Stimulated activated CD4-positive, alpha-beta T cell treated with anti-CD3 and anti-CD28 coated beads, TNF-alpha, amount 100 ng/mL, for 48 hours (primary cell): ENCODE measurements around the gene TUBGCP2.
"Not testable (repeated sequence)": the region's sequence is repeated elsewhere in the genome, so short reads cannot be mapped to it uniquely, and the experiment has no call there.

Source experiments
- DNase-seq, 3 donors: peaks; one replicate each; pipeline ENCODE4 v3.0.0-alpha.2; 2020; ENCODE audit warnings: low read depth in 3 of 3

The TUBGCP2 gene

DNA sequence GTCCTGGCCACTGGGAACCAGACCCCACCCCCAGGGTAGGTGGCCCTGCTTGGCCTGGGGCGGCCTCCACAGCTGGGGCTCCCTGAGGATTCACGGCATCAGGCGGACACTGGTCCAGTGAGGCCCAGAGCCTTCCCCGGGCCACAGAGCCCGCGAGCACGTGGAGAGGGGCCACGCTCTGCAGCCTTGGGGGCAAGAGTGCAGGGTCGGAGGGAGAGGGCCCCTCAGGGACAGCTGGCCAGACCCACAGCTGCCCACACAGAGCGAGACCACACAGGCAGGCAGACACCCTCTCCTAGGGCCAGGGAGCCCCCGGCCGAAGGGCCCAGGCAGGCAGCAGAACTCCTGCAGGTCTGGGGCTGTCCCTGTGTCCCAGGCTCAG lies 60.3 kb downstream of the TUBGCP2 start:
- no peak for DNase-seq

DNA sequence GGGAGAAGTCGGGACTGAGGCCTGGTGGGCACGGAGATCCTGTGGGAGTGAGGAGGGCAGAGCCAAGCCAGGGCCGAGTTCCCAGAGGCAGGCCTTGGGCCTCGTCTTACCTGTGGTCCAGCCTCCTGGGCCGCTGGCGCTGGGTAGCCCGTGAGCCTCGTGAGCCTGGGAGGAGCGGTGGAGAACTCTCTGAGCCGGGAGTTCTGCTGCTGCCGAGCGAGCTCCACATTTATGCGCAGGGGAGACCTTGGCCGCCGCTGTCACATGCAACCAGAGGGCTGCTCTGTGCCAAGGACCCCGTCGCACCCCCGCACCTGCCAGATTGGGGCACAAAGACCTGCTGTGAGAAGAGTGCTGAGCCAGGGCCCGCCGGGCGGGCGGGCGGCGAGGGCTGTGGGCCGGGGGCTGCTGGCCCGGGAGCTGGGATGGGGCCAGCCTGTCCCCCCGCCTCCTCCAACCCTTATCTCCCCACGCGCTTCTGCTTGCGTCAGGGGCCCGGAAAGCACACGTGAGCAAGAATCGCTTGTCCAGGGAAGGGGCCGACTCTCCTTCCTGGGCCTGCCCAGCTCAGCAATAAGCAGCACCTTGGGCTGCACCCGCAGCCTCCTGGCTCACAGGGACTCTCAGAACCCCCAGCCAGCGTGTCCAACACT lies 60.9 kb downstream of the TUBGCP2 start:
- no peak for DNase-seq

DNA sequence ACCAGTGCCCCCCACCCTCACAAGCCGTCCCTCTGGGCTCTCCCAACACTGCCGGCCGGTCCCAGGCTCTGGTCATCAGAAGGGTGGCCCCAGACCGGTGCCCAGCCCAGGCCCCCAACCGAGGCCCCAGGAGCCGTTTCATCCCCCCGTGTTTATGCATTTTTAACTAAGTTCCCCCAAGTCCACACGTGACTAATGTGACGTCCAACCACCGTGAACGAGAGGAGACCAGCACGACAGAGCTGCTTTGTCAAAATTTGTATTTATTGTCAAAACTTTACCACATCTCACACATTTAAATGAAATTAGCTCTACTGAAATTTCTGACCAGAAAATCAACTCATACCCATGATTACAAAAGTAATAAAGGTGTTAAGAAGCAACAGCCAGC lies 62.4 kb downstream of the TUBGCP2 start:
- DNase-seq = no peak

DNA sequence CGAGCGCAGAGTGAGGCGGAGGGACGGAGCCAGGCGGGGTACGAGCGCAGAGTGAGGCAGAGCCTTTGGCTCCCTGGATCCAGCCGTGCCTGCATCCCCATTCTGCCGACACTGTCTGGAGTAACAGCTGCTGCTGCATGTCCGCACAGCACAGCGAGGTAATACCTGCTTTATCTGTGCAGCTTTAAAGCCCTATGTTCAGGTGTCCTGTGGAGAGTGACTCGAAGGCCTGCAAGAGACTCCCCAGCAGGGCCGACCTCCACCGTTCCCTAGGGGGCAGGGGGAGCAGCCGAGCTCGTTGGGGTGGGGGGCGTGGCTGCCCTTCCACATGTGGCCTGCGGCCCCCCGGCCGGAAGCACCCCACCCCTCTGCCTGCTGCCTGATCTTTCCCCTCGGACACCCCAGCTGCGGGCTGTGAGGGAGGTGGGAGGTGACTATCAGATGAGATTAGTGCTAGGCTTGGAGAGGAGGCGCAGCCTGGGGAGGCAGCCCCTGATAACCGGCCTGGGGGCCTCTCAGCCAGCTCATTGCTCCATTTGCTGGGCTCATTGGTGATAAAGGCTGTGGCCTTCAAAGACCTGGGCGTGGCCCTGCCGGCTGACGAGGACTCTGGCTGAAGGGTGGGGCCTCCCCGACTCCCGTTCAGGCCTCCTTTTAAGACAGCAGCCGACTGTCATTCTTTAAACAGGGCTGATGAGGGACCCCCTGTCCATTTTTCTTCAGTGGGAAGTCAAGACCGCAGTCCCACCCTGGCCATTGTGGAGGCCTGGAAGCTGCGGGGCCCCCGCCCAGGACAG lies 63.0 kb downstream of the TUBGCP2 start:
- DNase-seq = no peak

DNA sequence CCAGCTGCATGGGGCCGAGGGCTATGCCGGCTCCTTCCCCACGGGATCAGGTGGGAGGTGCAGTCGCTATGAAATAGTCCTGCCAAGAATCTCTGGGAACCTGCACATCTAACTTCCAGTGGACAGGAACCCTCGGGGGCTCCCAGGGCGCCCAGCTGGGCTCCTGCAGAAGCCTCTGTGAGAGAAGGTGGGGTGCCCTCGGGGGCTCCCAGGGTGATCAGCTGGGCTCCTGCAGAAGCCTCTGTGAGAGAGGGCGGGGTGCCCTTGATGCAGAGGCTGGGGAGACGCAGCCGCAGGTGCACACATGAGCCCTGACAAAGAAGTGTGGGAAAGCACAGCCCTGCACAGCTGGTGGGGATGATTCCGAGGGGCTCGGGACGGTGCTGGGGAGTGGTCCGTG lies 65.1 kb downstream of the TUBGCP2 start:
- DNase-seq = no peak

DNA sequence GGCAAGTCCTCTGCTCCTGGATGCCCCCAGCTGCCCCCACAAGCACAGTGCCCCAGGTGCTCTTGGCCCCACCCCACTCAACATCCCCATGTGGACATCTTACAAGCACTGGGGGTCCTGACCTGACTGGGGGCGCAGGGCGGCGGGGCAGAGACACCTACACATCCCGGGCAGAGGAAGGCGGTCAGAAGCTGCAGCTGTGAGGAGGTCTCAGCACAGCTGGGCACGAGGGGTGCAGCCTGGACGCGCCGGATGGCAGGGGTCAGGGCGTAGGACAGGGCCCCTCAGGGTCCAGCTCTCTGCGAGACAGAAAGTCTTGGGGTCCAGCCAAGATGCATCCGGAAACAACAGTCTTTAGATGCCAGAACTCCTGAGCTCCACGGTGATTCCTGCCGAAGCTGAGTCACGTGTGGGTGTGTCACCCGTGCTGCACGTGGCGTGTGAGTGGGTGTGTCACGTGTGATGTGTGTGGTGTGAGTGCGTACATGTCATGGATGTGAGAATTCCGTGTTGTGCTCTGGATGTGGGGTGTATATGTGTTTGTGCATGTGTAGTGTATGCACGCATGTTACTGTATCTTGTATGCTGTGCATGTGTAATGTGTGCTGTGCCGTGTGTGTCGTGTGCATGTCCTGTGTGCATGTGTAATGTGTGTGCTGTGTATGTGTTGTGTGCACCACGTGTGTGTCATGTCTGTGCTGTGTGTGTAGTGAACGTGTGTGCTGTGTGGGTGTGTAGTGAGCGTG lies 65.9 kb downstream of the TUBGCP2 start:
- DNase-seq = no peak

DNA sequence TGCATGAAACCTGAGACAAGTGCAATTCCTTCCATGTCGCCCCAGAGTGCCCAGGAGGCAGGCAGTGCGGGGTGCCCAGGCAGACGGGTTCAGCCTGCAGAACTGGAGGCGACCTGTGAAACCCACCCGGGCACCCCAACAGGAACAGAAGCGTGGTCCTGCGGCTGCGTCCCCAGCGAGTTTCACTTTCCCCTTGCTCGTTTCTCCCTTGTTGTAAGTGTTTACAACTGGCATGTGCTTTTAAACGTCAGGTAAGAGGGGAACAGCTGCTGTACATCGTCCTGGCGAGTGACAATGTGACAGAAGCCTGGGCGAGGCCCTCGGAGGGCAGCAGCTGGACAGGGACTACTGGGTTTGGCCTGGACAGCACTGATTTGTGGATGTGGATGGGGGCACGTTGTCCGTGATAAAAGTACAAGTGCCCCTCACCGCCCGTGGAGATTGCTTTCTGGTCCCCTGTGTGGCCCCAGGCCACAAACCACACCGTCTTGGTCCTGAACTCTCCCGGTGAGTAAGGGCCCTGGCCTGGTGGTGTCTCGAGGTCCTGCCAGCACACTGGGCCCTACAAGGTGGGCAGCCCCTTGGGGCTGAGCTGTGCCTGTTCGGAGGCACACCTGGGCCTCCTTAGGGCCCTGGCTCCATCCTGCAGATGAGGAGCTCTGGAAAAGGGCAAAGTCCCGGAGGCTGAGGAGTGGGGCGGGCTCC lies 67.0 kb downstream of the TUBGCP2 start:
- no peak for DNase-seq

DNA sequence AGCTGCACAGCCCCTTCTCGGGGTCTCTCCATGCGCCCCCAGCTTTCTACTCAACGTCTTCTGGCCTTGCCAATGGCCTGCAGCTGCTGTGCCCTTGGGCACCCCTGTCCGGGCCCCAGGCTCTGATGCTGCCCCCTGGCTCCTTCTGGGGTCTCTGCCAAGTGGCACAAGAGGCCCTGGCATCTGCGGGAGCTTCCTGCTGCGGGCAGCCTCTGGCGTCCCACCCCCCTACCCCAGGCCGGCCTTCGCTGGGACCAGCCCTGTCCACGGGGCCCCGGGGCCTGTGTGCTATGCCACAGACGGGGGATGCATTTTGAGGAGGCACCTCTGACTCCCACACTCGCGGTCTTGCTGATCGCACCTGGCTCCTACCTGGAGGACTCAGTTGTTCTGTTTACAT lies 68.7 kb downstream of the TUBGCP2 start:
- DNase-seq = no peak

DNA sequence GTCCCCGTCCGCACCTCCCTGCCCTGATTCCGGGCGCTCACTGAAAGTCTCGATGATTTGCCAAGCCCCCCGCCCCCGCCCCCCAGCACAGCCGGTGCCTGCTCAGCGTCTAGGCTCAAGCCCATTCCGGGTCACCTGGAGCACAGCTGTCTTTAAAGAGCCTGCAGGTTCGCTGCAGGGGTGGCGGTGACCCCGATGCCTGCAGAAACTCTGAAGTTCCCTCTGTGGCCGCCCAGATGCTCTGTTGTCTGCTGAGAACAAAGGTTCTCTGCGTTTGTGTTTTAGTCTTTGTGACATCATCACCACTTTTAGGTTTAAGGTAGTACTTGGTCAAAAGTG lies 70.2 kb downstream of the TUBGCP2 start:
- DNase-seq = no peak

DNA sequence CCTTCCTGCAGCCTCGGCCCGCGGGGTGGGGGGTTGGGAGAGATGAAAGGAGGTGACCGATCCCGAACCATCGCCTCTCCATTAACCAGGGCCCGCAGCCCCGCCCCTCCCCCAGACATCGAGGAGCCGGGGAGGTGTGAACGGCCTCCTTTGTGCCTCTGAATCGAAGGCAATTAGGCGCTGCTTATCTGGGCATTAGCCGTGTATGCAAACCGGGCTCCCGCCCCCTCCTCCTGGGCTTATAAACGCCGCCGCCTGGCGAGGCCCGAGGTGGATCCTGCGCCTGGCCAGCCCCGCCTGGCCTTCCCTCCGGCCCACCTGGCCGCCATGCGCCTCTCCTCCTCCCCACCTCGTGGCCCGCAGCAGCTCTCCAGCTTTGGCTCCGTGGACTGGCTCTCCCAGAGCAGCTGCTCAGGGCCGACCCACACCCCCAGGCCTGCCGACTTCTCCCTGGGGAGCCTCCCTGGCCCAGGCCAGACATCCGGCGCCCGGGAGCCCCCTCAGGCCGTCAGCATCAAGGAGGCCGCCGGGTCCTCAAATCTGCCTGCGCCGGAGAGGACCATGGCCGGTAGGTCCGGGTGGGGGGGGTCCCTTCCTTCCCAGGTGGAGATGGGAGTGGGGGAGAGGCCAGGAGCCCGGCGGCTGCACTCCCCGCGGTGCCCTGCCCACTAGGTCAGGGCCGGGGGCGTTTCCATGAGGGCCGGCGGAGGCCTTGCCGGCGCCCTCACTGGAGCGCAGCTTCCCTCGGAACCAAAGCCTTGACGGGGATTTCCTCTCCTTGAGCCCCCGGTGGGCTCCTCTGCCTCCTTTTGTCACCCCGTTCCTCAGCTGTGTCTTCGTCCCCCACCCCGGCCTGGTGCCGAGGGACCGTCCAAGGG lies 70.8 kb downstream of the TUBGCP2 start, which contains the start of gene VENTX:
TSS of gene VENTX (plus strand) at position 268 of the 878 bp plus-strand sequence. CDS start at position 328, 60 bp downstream.
- no peak for DNase-seq

DNA sequence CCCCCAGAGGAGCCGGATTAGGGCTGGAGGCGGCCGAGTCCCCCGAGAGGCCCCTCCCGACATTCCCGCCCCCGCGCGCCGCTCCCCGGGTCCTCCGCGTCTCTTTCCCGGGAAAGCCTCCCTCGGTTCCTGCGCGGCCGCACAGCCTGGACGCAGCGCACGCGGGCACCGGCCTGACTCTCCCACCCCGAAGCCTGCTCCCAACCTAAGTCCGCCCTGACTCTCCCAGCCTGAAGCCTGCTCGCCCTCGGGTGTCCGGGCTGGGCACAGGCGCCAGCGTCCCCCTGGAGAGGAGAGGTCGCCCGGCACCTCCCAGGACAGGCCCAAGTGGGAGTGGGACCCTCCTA lies 71.5 kb downstream of the TUBGCP2 start:
- no peak for DNase-seq

DNA sequence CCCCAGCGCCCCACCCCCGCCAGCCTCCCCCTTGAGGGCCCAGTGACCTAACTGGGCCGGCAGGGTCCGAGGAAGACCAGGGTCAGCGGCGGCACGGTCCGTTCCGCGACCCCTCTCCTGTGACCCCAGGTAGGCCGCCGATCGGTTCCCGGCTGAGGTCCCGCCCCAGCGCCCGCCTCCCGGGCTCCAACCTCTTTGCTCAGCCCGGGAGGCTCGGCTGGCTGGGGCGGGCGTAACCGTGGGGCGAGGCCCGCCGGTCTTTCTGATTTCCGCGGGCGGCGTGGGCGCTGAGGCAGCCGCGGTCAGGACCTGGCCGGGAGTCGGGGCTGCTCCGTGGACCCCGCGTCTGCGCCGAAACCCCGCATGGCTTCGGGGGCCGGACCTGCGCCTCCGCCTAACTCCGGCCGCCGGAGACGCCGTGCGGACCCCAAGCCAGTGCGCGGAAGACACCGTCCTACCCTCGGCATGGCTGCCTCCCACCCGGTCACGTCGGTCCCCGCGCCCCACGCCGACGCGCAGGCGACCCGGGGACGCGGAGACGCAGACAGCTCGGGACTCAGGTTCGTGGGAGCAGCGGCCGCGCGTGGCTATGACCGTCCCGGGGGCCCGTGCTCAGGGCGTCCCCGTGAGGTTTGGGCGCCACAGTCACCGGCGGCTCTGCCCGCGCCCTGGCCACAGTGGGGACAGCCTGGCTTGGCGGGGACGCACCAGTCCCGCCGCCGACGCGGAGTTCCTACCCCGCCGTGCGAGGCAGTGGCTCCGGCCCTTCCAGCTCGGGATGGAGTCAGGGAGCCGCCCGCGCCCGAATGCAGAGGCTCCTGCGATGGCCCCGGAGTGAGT lies 72.1 kb downstream of the TUBGCP2 start:
- no peak for DNase-seq

DNA sequence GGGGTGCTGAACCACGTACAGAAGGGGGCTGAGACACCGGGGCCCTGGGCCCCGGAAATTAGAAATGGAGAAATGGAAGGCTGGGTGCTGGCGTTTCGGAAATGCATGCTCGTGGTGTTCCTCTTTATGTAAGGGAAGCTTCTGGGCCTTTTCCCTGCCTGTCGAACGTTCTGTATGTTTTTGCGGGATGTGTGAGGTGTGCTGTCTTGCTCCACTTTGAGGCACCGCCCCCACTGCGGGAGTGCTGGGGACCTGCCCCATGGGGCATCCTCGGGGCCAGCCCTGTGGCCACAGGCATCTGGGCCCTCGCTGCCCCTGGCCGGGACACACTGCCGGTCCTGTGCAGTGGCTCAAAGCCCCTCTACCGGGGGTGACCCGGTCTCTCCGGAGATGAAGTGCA lies 72.7 kb downstream of the TUBGCP2 start:
- DNase-seq = no peak

DNA sequence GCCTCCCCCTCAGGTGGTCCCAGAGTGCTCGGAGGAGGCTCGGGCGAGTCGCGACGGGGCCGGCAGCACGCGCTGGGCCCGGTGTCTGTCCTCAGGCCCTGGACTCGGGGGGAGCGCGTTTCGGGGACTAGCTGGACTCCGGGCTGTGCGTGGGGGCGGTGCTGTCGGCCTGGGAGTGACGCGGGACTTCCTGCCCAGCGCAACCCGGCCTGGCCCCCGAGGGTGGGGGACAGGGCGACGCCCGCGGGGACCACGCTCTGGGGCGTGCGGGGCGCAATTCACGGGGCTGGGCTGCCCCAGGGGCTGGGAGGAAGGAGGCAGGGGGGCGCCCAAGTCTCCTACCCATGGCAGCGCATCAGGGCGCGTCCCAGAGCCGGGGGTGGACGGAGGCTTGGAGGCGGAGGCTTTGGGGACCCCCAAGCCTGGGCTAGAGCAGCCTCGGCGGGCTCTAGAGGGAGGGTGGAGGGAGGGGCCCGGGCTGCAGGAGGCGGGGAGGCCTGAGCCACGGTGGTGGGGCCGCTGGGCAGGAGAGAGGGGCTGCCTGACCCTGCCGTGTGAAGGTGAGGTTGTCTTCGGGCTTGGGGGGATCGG lies 73.3 kb downstream of the TUBGCP2 start:
- DNase-seq = no peak

DNA sequence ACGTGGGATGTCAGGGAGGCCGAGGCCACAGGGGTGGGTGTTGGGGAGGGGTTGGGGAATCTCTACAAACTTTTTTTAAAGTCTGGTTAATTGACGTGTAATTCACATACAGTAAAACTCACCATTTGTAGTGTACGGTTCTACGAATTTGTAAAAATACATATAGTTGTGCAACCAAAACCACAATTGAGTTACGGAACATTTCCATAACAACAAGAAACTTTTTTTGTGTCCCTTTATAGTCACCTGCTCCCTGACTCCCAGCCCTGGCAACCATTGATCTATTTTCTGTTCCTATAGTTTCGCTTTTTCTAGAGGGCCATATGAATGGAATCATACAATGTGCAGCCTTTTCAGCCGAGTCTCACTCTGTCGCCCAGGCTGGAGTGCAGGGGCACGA lies 73.9 kb downstream of the TUBGCP2 start:
- DNase-seq = not testable (repeated sequence)

DNA sequence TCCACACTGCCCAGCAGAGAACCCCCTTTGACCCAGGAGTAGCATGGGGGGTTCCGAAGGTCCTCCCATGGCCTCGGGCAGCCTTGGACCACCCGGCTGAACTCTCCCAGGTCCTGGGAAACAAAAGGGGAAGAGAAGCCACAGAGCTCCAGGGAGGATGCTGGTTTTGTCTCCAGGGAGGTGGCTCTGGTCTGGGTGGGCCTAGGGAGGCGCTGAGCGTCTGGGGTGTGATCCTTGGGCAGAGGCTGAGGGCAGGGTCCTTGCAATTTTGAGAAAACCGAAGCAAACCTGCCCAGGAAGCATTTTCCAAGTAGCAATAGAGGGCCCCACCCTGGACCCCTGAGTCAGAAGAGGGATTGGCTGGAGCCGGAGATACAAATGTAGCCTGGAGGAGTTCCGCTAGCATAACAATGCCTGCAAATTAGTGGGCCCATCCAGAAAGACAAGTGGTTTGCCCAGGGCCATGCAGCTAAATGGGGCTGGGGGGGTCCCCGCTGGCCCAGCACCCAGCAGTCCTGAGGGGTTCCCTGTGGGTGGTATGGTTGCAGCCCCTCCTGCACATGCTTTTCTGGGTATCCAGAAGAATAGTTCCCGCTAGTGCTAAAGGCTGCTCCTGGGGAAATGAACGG lies 76.6 kb downstream of the TUBGCP2 start:
- DNase-seq = no peak

DNA sequence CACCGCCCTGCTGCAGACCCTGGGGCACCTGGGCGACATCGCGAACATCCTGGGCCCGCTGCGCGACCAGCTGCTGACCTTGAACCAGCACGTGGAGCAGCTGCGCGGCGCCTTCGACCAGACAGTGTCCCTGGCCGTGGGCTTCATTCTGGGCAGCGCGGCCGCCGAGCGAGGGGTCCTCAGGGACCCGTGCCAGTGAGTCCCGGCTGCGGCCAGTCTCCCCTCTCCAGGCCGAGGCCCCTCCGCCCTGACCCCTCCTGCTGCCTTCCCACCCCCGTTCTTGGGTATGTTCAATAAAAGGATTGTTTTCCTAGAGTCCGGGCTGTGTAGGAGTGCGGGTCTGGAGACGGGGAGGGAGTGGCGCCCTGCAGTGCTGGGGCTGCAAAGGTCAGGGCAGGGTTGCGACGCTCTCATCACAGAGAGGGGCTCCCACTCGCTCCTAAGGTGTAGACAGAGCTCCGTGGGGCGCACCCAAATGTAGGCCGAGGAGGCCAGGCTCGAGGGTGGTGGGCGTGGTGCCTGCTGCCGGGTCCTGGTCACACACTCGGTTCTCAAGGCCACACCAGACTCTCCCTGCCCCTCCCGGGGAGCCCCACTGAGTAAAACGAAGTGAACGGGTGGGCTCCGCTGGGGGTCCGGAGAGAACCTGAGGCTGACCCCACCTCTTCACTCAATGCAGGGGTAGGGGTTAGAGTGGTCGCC lies 77.3 kb downstream of the TUBGCP2 start:
- no peak for DNase-seq

DNA sequence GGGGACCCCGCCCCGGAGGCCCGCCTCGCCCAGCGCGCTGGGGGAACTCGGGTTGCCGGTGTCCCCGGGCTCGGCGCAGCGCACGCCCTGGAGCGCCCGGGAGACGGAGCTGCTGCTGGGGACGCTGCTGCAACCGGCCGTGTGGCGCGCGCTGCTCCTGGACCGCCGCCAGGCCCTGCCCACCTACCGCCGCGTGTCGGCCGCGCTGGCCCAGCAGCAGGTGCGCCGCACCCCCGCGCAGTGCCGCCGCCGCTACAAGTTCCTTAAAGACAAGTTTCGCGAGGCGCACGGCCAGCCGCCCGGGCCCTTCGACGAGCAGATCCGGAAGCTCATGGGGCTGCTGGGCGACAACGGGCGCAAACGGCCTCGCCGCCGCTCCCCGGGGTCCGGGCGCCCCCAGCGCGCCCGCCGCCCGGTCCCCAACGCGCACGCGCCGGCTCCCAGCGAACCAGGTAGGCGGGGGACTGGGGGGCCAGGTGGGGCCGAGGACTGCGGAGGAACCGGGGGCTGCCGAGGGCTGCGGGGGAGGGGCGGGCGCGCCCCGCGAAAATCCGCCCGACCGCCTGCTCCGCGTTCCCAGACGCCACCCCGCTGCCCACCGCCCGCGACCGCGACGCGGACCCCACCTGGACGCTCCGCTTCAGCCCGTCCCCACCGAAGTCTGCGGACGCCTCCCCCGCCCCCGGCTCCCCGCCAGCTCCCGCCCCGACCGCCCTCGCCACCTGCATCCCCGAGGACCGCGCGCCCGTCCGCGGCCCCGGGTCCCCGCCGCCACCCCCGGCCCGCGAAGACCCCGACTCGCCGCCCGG lies 78.1 kb downstream of the TUBGCP2 start:
- DNase-seq = no peak
